SU-DHL-6 (cell line): ENCODE data around the gene TGFB2.

Source experiments
- CTCF ChIP-seq: fragments of 200-600 bp; sonication (generic); IDR thresholded peaks from one replicate; pipeline ENCODE4 v1.5.1; 2017; ENCODE audit warnings: antibody characterized with exemption, mild to moderate bottlenecking, low read length, moderate library complexity; ENCODE audit not compliant: insufficient read depth, poor library complexity, severe bottlenecking
- EZH2phosphoT487 ChIP-seq: fragments of 200-600 bp; sonication (generic), shearing (Covaris generic); conservative IDR thresholded peaks from 2 replicates; pipeline ENCODE4 v1.6.1; 2018; ENCODE audit warnings: mild to moderate bottlenecking, antibody characterized with exemption, low read length, moderate library complexity, mixed read lengths

DNA sequence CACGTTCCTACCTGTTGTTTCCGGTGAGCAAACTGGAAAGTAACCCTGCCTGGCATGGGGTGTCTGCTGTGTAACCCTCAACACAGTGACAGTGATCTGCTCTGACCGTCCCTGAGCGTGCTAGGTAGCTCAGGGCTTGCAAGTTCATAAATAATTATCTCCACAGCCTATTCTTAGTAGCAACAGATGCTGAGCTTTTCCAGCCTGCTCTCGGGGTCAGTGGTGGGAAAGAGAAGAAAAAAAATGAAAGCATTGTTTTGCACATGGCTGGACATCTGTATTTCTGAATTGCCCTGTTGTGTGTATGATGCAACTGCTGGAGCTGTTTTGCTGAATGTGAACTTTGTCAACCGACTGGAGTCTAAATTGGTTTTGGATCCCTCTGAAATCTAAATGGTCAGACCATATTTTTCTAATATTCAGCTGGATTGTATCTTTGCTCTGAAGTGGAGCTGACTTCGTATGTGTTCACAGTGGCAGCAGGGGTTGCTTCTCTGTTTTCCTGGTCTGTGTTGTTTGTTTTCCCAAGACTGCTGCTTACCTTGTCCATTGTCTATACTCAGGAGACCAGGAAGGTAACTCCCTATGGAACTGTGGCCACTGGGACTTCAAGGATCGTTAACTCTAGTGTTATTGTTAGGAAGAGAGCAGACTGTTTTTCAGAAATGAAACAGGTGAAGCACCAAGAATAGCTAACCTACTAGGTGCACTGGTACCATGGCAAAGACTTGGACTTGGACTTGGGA lies 27.0 kb downstream of the TGFB2 start:
- TF ChIP-seq CTCF (no peak), EZH2phosphoT487 (no peak)
